Measurements from ENCODE around the gene PFKL. TPM values are rescaled to one million over a fixed set of nuclear protein-coding genes. Genes with fewer than 3 reads are reported as not detected.

The PFKL gene
- total RNA-seq, 1 experiment from 2014 or later: 150 TPM

- POLR2A ChIA-PET: no interaction called here
- RAD21 ChIA-PET (ENCODE audit: low non-redundant PET in 1 of 2, low total read pairs in 2 of 2, uncharacterized antibody in 2 of 2, unreplicated experiment in 2 of 2): no interaction called here
- H4K20me1 ChIP-seq (ENCODE audit: insufficient read depth): no peaks in the 10 kb centered on the region
- H3K4me1 ChIP-seq (ENCODE audit: control insufficient read depth in 1 of 2, insufficient read depth in 2 of 2, low read length in 2 of 2): peaks cover 8 to 10% of the 10 kb centered on the region in 2 experiments; a peak in 3 of 4 replicates
- no peak overlapping the region for H2AFZ ChIP-seq (ENCODE audit: low read depth, low read length, poor library complexity, severe bottlenecking)
- H3K4me2 ChIP-seq (ENCODE audit: low read length): no peak overlapping the region
- ATAC-seq (no peak), DNase-seq (ENCODE audit: low read depth, low spot score) (no peak)
- CTCF ChIA-PET: no interaction called here
- H3K79me2 ChIP-seq (ENCODE audit: insufficient read depth, low read length): no peaks in the 10 kb centered on the region
- H3K9me2 ChIP-seq (ENCODE audit: insufficient read depth): no peaks in the 10 kb centered on the region
- TF ChIP-seq ATF3 (IDR thresholded peaks at IDR 0.05) (no peak), SRF (IDR thresholded peaks at IDR 0.05; ENCODE audit: low read depth) (no peak), RAD21 (IDR thresholded peaks at IDR 0.05; ENCODE audit: low read depth) (no peak), REST (IDR thresholded peaks at IDR 0.05; ENCODE audit: low read depth) (no peak), JUND (IDR thresholded peaks at IDR 0.05) (no peak), ELF1 (IDR thresholded peaks at IDR 0.05; ENCODE audit: borderline replicate concordance, low read depth) (no peak), POLR2A (IDR thresholded peaks at IDR 0.05; ENCODE audit: borderline replicate concordance, extremely low read depth, insufficient read depth, insufficient read length) (no peak), CEBPB (IDR thresholded peaks at IDR 0.05; ENCODE audit: low read depth) (no peak), EZH2 (IDR thresholded peaks at IDR 0.05) (no peak), MAX (IDR thresholded peaks at IDR 0.05) (no peak), ZNF274 (IDR thresholded peaks at IDR 0.05; ENCODE audit: low read depth, low read length) (no peak), CBX3 (IDR thresholded peaks at IDR 0.05; ENCODE audit: low read depth) (no peak), EZH2phosphoT487 (IDR thresholded peaks at IDR 0.05; ENCODE audit: borderline replicate concordance) (no peak), YY1 (IDR thresholded peaks at IDR 0.05; ENCODE audit: extremely low read depth, insufficient replicate concordance, low read depth, low read length) (no peak), SIN3A (IDR thresholded peaks at IDR 0.05; ENCODE audit: low read depth) (no peak), FOSL1 (IDR thresholded peaks at IDR 0.05; ENCODE audit: low read depth) (no peak), POLR2AphosphoS5 (IDR thresholded peaks at IDR 0.05; ENCODE audit: low read depth, low read length) (no peak), ZFX (IDR thresholded peaks at IDR 0.05) (no peak), ZBTB33 (IDR thresholded peaks at IDR 0.05; ENCODE audit: extremely low read depth, insufficient replicate concordance, low read length) (no peak), SP1 (IDR thresholded peaks at IDR 0.05; ENCODE audit: low read depth) (no peak)
- H3K27me3 ChIP-seq (ENCODE audit: insufficient read depth, low read length): no peaks in the 10 kb centered on the region
- H3K36me3 ChIP-seq (ENCODE audit: control insufficient read depth in 1 of 2, insufficient read depth in 2 of 2, low read length in 2 of 2): no peaks in the 10 kb centered on the region
- no peak overlapping the region for H3K27ac ChIP-seq (ENCODE audit: low read depth, low read length)
- H3K9me3 ChIP-seq (ENCODE audit: control insufficient read depth in 1 of 2, insufficient read depth in 1 of 2, low read depth in 1 of 2, low read length in 2 of 2): no peaks in the 10 kb centered on the region
- no peak overlapping the region for H3K9ac ChIP-seq (ENCODE audit: low read length)
- intact Hi-C loops (cut with micrococcal nuclease): no loop called here
- H3K4me3 ChIP-seq (replicated peaks in 1 of 2; ENCODE audit: low read depth in 1 of 2, low read length in 2 of 2): no peak overlapping the region
- BruUV-seq (replicated peaks): no TSS peak
Measured at GRCh38 chr21:44344541-44345183, 44.8 kb downstream of the PFKL start.

Measured in HCT116 (cell line).